NOMO-1 (cell line): ENCODE measurements around the gene RWDD4.

Source experiments
- DNase-seq, 2 experiments: peaks; one replicate each; lab custom pipeline; 2025; ENCODE audit not compliant: unreplicated experiment in 2 of 2; lab: John Stamatoyannopoulos, UW

The RWDD4 gene

GRCh38 chr4:183659029-183659871, at the start of gene RWDD4, which contains the start of gene TRAPPC11:
TSS of gene RWDD4 (minus strand) at chr4:183659185. CDS start at chr4:183658952, 233 bp downstream.
TSS of gene TRAPPC11 (plus strand) at chr4:183659293. CDS start at chr4:183663868, 4,575 bp downstream.
- peak; percentile 96 to 98 for DNase-seq

GRCh38 chr4:183702492-183702891, 43.5 kb upstream of the RWDD4 start:
- DNase-seq = no peak

DNA sequence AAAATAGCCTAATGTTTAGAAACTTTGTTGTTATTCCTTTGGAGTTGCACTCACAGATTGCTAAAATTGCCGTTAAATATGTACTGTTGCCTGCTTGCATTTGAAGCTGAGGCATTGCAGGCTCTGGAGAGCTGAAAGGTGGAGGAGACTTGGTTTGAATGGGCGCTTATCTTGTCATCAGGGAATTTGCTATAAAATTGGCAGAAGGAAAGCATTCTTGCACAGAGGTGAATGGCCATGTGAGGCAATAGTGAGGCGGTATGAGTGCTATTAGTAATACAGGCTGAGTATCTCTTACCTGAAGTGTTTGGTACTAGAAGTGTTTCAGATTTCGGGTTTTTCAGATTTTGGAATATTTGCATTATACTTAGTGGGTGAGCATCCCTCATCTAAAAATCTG, 41.4 kb upstream of the RWDD4 start:
- DNase-seq = no peak

GRCh38 chr4:183698909-183699308, 39.9 kb upstream of the RWDD4 start:
- DNase-seq = no peak

DNA sequence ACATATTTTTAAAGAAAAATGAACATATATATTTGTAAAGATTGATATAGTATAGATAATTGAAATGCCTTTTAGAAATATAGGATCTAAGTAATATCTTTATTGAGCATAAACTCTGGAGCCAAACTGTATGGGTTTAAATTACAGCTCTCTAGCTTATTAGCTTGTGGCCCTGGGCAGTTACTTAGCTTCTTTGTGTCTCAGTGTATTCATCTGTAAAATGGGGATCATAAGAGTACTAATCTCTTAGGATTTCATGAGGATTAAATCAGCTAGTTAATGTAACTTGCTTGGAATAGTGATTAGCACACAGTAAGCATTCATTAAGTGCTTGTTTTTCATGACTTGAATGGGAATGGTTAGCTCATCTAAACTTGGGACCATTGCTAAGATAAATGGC, 32.9 kb upstream of the RWDD4 start:
- DNase-seq = no peak

DNA sequence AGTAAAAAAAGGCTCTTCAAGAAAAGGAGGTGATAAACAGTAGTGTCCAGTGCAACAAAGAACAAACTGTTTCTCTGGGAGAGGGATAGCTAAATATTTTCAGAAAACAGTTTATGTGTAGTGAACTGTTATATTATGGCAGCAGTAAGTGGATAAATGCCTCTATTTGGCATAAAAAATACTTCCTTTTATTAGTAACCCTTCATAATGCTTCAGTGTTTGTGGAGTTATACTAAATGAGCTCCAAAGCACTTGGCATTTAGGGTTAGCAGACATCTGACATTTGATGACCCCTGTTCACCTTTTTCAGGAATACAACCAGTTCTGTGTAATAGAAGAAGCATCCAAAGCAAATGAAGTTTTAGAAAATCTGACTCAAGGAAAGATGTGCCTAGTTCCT, 32.0 kb upstream of the RWDD4 start:
- DNase-seq = no peak

GRCh38 chr4:183688216-183688615, 29.2 kb upstream of the RWDD4 start:
- no peak for DNase-seq

GRCh38 chr4:183686461-183686860, 27.5 kb upstream of the RWDD4 start:
- DNase-seq = no peak

DNA sequence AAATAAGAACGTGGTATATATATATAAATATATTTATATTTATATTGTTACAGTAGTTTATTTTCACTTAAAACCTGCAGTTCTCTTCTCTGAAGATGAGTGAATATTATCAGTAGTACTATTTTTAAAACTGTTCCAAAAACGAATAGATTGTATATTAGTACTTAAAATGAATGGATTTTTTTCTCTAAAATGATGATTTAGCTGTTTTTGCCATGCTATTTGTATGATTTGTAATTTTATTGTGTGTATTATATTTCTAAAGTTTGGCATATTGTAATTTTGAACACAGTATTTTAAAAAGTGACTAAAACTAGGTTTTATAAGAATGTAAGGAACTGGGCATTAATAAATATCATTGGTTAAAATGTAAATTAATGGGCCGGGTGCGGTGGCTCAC, 22.1 kb upstream of the RWDD4 start:
- DNase-seq = no peak

DNA sequence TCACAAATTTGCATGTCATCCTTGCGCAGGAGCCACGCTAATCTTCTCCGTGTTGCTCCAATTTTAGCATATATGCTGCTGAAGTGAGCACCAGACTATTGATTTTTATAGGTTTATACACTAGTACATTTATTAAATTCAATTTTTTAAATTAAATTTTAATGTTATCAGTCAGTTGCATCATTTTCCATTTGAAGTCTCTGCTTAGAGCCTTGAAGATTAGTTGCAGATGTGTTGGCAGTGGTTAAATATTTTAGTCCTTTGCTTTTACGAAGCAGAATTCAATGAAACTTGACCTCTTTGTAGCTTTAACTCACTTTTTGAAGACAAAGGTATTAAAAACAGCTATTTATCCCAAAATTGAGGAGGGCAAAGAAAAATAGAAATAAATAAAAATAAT, 16.6 kb upstream of the RWDD4 start:
- DNase-seq = no peak

GRCh38 chr4:183674153-183674552, 15.2 kb upstream of the RWDD4 start:
- peak; percentile 12 to 24 for DNase-seq

DNA sequence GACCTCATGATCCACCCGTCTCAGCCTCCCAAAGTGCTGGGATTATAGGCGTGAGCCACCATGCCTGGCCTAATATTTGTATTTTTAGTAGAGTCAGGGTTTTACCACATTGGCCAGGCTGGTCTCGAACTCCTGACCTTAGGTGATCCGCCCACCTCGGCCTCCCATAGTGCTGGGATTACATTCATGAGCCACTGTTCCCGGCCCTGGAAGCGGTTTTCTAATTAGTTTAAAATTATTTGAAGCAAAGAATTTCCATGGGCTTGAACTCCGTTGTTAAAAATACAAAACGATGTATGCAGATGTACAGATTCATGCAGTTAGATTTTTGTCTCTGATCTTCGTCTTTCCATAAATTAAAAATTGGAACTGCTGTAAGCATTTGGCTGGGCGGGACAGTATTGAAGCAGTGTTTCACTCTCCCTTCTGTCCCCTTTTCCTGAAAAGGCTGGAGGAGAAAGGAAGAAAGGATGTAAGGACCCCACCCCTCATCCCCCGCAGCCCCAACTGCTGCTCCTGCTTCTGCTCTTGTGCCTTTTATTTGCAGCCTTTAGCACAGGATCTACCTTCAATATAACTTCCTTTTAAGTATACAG, 12.1 kb upstream of the RWDD4 start:
- no peak for DNase-seq

- no peak for DNase-seq
Measured at GRCh38 chr4:183670251-183670650, 11.3 kb upstream of the RWDD4 start.

DNA sequence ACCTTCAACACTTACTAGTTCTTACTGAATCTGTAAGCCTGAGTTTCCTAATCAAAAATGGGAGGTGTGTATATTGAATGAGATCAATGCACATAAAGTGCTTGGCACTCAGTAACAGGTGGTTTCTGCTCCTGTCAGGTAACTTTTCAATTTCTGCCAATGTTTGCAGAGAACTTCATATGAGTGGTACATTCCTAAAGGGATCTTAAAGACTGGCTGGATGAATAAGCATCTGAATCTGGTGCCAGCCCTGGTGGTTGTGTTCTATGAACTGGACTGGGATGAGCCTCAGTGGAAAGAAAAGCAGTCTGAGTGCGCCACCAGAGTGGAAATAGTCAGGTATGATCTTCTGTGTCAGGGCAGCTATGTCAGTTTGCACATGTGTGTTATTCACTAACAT, 7.1 kb upstream of the RWDD4 start:
- DNase-seq = no peak

GRCh38 chr4:183659872-183660242, 872 bp upstream of the RWDD4 start:
- no peak for DNase-seq

DNA sequence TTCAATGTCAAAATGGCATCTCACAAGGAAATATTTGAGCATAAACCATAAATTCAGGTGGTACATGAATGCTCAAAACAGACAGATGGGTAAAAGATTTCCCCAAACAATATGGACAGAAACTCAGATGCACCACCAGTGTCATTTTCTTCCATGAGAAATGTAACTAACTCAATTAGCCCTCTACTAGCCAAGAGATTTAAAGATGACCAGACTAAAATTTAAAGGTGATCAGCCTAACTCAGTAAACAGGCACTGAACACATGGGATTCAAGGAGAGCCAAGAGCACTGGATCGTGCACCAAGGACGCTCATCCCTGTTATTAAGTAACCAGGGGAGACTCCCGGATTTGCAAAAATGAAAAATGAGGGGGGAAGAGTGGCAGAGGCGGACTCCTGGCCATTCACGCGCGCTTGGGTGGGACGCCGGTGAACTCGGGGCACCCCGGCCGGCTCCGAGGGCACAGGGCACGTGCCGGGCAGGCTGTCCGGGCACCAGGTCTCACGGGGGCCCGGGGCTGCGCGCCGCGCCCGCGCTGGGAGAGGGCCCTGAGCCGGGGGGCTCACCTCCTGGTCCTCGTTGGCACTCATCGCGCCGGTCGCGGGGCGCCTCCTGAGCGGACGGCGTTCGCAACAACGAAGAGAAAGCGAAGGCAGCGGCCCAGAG, 490 bp downstream of the RWDD4 start:
- no peak for DNase-seq

GRCh38 chr4:183657564-183657963, 1.4 kb downstream of the RWDD4 start:
- DNase-seq = peak in 1 of 2 experiments; percentile 36

- DNase-seq = no peak
Measured at GRCh38 chr4:183645326-183645725, 13.7 kb downstream of the RWDD4 start.

- DNase-seq = no peak
Measured at GRCh38 chr4:183639291-183639690, 19.7 kb downstream of the RWDD4 start.

GRCh38 chr4:183638436-183638835, 20.5 kb downstream of the RWDD4 start:
- no peak for DNase-seq

GRCh38 chr4:183637461-183637860, 21.5 kb downstream of the RWDD4 start:
- DNase-seq = no peak

DNA sequence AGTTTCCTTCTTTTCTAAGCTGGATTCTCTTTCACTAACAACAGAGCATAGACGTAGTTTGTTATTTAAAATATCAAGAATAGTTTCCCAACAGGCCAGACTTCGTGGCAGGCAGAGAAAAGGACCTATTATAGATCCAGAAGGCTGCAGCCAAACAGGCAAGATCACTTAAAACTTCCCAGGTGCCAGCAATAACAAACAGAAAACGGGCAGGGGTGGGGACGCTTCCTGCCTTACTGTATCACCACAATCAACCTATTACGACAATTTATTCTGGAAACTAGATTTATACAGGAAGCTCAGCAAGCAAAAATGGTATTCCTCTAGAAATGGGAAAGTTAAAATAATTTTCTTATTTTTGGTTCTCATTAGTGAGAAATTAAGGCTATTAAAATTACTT, 22.1 kb downstream of the RWDD4 start:
- no peak for DNase-seq
